Thymus (tissue), 11 donors: Measurements from ENCODE around the gene PPP1R37. TPM values are rescaled to one million over a fixed set of nuclear protein-coding genes. Genes with fewer than 3 reads are reported as not detected.

Experiments used
- DNase-seq, 9 donors: peaks; one replicate each; pipeline ENCODE4 v3.0.0-alpha.2; 2013; ENCODE audit warnings: low spot score in 9 of 9, low read depth in 6 of 9, missing footprints in 1 of 9
- H3K27ac ChIP-seq, 2 donors: one replicate each; pipeline ENCODE4 v1.5.1; 2013; ENCODE audit warnings: control low read depth in 1 of 2, low read depth in 1 of 2, low read length in 1 of 2, mild to moderate bottlenecking in 1 of 2, moderate library complexity in 1 of 2
- H3K27me3 ChIP-seq, 2 donors: one replicate each; pipeline ENCODE4 v1.5.1; 2013; ENCODE audit warnings: low read length in 1 of 2; ENCODE audit not compliant: control insufficient read depth in 2 of 2, insufficient read depth in 1 of 2
- H3K36me3 ChIP-seq, 2 donors: one replicate each; pipeline ENCODE4 v1.5.1; 2013; ENCODE audit warnings: low read length in 1 of 2, mild to moderate bottlenecking in 1 of 2, moderate library complexity in 1 of 2; ENCODE audit not compliant: control insufficient read depth in 2 of 2, insufficient read depth in 2 of 2
- H3K4me1 ChIP-seq, 2 donors: one replicate each; pipeline ENCODE4 v1.5.1; 2013; ENCODE audit warnings: low read length in 2 of 2; ENCODE audit not compliant: control insufficient read depth in 2 of 2, insufficient read depth in 2 of 2
- H3K4me3 ChIP-seq, 2 donors: one replicate each; pipeline ENCODE4 v1.5.1; 2013; ENCODE audit warnings: low read length in 2 of 2, control low read depth in 1 of 2, mild to moderate bottlenecking in 1 of 2
- H3K9me3 ChIP-seq, 2 donors: one replicate each; pipeline ENCODE4 v1.5.1; 2013; ENCODE audit warnings: low read length in 1 of 2, mild to moderate bottlenecking in 1 of 2; ENCODE audit not compliant: control insufficient read depth in 2 of 2, insufficient read depth in 1 of 2
- WGBS: extraction: QIAGEN DNeasy Blood & Tissue Kit; methylation state at CpG from one replicate; pipeline ENCODE4 v1.1.7; 2013; 5-methylcytosine and 5-hydroxymethylcytosine counted together
- polyA plus RNA-seq: library from polyadenylated mRNA; stranded (reverse); fragments of 200-250 nt; gene quantifications from one replicate; pipeline ENCODE4 v1.2.3, GENCODE V29; 2013
- total RNA-seq: library from RNA; stranded (reverse); fragments of 120-200 nt; gene quantifications from one replicate; pipeline ENCODE4 v1.2.4, GENCODE V29; 2013
- donor health status: healthy.

Gene PPP1R37
- total and polyA plus RNA-seq, 2 donors, result 16.5 to 39.3 TPM

GRCh38 chr19:45154064-45154827, 61.3 kb downstream of the PPP1R37 start:
- 74% methylated on average over 19 of the region's 19 CpGs for WGBS
- Histone ChIP-seq H3K4me3 (no peak overlapping the region), H3K9me3 (peaks cover 0 to 12% of the 10 kb centered on the region in 2 donors), H3K36me3 (no peaks in the 10 kb centered on the region), H3K27me3 (peaks cover 31 to 81% of the 10 kb centered on the region in 2 donors), H3K4me1 (peaks cover 16 to 36% of the 10 kb centered on the region in 2 donors), H3K27ac (no peak overlapping the region)
- DNase-seq, result no peak

- H3K9me3 ChIP-seq, result peaks cover 0 to 15% of the 10 kb centered on the region in 2 donors
- H3K4me3 ChIP-seq, result no peak overlapping the region
- no peaks in the 10 kb centered on the region for H3K36me3 ChIP-seq
- no peak overlapping the region for H3K27ac ChIP-seq
- H3K4me1 ChIP-seq, result peaks cover 16 to 32% of the 10 kb centered on the region in 2 donors
- no peak for DNase-seq
- 97% methylated on average over 11 of the region's 11 CpGs for WGBS
- peaks cover 32 to 90% of the 10 kb centered on the region in 2 donors for H3K27me3 ChIP-seq
Observed at GRCh38 chr19:45156011-45156630, 63.1 kb downstream of the PPP1R37 start.

DNA sequence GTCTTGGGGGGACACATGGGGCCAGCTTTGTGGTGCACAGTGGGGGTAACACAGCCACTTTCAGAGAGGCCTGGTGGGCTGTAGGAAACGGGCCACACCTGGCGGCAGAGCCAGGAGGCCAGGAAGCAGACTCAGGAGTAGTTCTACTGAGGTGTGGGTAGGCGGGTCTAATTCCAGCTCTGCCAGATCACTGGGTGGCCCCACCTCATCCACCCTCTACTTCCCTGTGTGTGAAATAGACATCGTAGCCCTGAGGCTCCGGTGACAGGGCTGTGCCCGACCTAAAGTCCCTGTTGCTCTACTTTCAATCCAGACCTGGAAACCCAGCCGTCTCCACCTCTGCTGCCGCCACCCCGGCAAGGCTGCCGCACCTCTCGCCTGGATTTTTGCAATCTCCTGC, 63.8 kb downstream of the PPP1R37 start:
- peaks cover 25 to 90% of the 10 kb centered on the region in 2 donors for H3K27me3 ChIP-seq
- DNase-seq, result no peak
- WGBS, result 93% methylated on average over 11 of the region's 11 CpGs
- H3K9me3 ChIP-seq, result peaks cover 0 to 15% of the 10 kb centered on the region in 2 donors
- H3K36me3 ChIP-seq, result no peaks in the 10 kb centered on the region
- H3K4me3 ChIP-seq, result no peak overlapping the region
- no peak overlapping the region for H3K27ac ChIP-seq
- peaks cover 15 to 28% of the 10 kb centered on the region in 2 donors for H3K4me1 ChIP-seq

- Histone ChIP-seq H3K27ac (no peak overlapping the region), H3K4me3 (no peak overlapping the region), H3K27me3 (peaks cover 14 to 76% of the 10 kb centered on the region in 2 donors), H3K4me1 (peaks cover 0 to 12% of the 10 kb centered on the region in 2 donors), H3K36me3 (no peaks in the 10 kb centered on the region), H3K9me3 (peaks cover 0 to 9% of the 10 kb centered on the region in 2 donors)
- WGBS, result 58% methylated on average over 27 of the region's 27 CpGs
- no peak for DNase-seq
Observed at GRCh38 chr19:45158503-45159209, 65.7 kb downstream of the PPP1R37 start.

DNA sequence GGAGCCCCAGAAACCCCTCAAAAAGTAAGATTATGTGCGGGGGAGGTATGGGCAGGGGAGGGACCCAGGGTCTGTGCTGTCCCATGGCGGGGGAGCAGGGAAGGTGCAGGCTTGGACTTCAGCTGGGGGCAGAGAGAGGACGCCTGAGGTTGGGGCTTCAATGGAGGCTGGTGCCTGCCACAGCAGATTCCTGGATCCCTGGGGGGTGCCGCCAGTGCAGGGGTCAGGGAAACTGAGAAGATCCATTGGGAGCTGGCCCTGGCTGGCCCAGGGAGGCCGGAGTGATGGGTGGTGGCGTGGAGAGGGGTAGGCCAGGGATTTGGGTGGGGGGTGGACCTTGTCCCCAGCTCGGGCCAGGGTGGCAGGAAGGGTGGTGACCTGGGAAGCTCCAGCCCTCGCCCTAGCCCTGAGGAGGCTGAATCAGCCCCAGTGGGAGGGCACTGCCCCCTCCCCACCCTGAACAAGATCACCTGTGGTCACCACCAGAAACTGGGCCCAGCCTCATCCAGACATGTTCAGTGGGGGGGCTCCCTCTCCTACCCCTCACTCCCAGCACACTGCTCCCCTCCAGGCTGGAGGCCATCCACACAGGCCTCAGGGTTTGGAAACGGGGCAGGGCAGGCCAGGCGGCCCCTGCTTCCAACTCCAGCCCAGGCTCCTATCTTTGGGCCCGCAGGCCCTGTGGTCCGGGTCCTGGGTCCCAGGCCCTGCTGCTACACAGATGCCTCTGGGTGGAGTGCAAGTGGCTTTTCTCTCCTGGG, 66.4 kb downstream of the PPP1R37 start:
- H3K4me1 ChIP-seq, result peaks cover 2 to 12% of the 10 kb centered on the region in 2 donors
- 92% methylated on average over 12 of the region's 12 CpGs for WGBS
- H3K36me3 ChIP-seq, result no peaks in the 10 kb centered on the region
- no peak for DNase-seq
- no peak overlapping the region for H3K27ac ChIP-seq
- peaks cover 8 to 68% of the 10 kb centered on the region in 2 donors for H3K27me3 ChIP-seq
- no peak overlapping the region for H3K4me3 ChIP-seq
- peaks cover 0 to 5% of the 10 kb centered on the region in 2 donors for H3K9me3 ChIP-seq

GRCh38 chr19:45159971-45160324, 67.0 kb downstream of the PPP1R37 start:
- DNase-seq, result no peak
- H3K27me3 ChIP-seq, result peaks cover 4 to 63% of the 10 kb centered on the region in 2 donors
- WGBS, result 91% methylated on average over 10 of the region's 10 CpGs

GRCh38 chr19:45160870-45161737, 68.1 kb downstream of the PPP1R37 start, which contains the start of gene NKPD1:
TSS of gene NKPD1 (minus strand) at chr19:45160982. CDS start at chr19:45160150, 832 bp downstream.
- DNase-seq, result no peak
- Histone ChIP-seq H3K9me3 (peaks cover 0 to 5% of the 10 kb centered on the region in 2 donors), H3K4me1 (peaks cover 5 to 16% of the 10 kb centered on the region in 2 donors), H3K27me3 (peaks cover 4 to 53% of the 10 kb centered on the region in 2 donors), H3K27ac (no peak within 1 kb of the TSS), H3K36me3 (no peaks in the 10 kb centered on the region), H3K4me3 (no peak within 1 kb of the TSS)
- WGBS, result 67% methylated on average over 29 of the region's 29 CpGs

More at GRCh38 chr19:45159971-45160324, 67.0 kb downstream of the PPP1R37 start:
- Histone ChIP-seq H3K4me1 (peaks cover 5 to 15% of the 10 kb centered on the region in 2 donors), H3K9me3 (peaks cover 0 to 5% of the 10 kb centered on the region in 2 donors), H3K36me3 (no peaks in the 10 kb centered on the region), H3K27ac (no peak overlapping the region), H3K4me3 (no peak overlapping the region)
